Endothelial cell of umbilical vein (primary cell): Measurements from ENCODE around the gene AKAP8L.

Source experiments
- EZH2 ChIP-seq: IDR thresholded peaks from 2 replicates; pipeline ENCODE4 v1.6.1; 2012; ENCODE audit warnings: borderline replicate concordance, low read depth, mild to moderate bottlenecking, moderate library complexity, low read length, inconsistent platforms; ENCODE audit not compliant: severe bottlenecking
- FOS ChIP-seq: IDR thresholded peaks from 2 replicates; pipeline ENCODE4 v1.6.1; 2011; ENCODE audit warnings: mild to moderate bottlenecking, low read length, moderate library complexity, borderline replicate concordance; ENCODE audit not compliant: insufficient read depth
- GATA2 ChIP-seq: IDR thresholded peaks from 2 replicates; pipeline ENCODE4 v1.7.0; 2011; ENCODE audit warnings: low read depth, mild to moderate bottlenecking, moderate library complexity, mixed read lengths, low read length; ENCODE audit not compliant: insufficient read length, insufficient read depth
- JUN ChIP-seq: IDR thresholded peaks from 2 replicates; pipeline ENCODE4 v1.6.1; 2011; ENCODE audit warnings: borderline replicate concordance, low read depth; ENCODE audit not compliant: insufficient read length, insufficient read depth
- MYC ChIP-seq: IDR thresholded peaks from one replicate; pipeline ENCODE4 v1.6.1; 2011; ENCODE audit warnings: mild to moderate bottlenecking, low read depth, low read length
- POLR2A ChIP-seq: IDR thresholded peaks from 2 replicates; pipeline ENCODE4 v1.6.1; 2012; ENCODE audit warnings: low read depth, mild to moderate bottlenecking, control low read depth, low read length
- POLR2AphosphoS5 ChIP-seq: IDR thresholded peaks from 2 replicates; pipeline ENCODE4 v1.6.1; 2012; ENCODE audit warnings: low read depth, mild to moderate bottlenecking, control low read depth, low read length, moderate library complexity; ENCODE audit not compliant: insufficient read depth
- TF ChIP-seq, protein P1 (sequence below), 2 donors: IDR thresholded peaks; 1 replicate in 1 of 2; 2 replicates in 1 of 2; pipeline ENCODE4 v1.5.1; 2011; ENCODE audit warnings: low read length in 2 of 2, mild to moderate bottlenecking in 2 of 2, moderate library complexity in 2 of 2, control low read depth in 1 of 2, inconsistent platforms in 1 of 2, low read depth in 1 of 2; ENCODE audit not compliant: insufficient read depth in 1 of 2; ENCODE audit errors: extremely low read depth in 1 of 2
- TF ChIP-seq, protein P2 (sequence below): IDR thresholded peaks from 2 replicates; pipeline ENCODE4 v1.6.1; 2011; ENCODE audit not compliant: insufficient read depth, insufficient read length

DNA sequence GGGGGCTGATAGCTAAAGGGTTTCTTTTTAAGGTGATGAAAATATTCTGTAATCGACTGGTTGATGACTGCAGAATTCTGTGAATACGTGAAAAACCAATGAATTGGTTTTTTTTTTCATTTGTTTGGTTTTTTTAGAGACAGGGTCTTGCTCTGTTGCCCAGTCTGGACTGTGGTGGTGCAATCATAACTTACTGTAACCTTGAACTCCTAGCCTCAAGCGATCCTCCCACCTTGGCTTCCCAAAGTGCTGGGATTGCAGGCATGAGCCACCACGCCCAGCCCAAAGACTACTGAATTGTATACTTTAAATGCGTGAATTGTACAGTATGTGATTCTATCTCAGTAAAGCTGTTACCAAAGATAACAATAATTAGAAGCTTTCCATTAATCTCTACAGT lies 24.4 kb downstream of the AKAP8L start:
- TF ChIP-seq MYC: no peak
- no peak for TF ChIP-seq EZH2
- no peak for TF ChIP-seq FOS
- TF ChIP-seq, protein P1, sequence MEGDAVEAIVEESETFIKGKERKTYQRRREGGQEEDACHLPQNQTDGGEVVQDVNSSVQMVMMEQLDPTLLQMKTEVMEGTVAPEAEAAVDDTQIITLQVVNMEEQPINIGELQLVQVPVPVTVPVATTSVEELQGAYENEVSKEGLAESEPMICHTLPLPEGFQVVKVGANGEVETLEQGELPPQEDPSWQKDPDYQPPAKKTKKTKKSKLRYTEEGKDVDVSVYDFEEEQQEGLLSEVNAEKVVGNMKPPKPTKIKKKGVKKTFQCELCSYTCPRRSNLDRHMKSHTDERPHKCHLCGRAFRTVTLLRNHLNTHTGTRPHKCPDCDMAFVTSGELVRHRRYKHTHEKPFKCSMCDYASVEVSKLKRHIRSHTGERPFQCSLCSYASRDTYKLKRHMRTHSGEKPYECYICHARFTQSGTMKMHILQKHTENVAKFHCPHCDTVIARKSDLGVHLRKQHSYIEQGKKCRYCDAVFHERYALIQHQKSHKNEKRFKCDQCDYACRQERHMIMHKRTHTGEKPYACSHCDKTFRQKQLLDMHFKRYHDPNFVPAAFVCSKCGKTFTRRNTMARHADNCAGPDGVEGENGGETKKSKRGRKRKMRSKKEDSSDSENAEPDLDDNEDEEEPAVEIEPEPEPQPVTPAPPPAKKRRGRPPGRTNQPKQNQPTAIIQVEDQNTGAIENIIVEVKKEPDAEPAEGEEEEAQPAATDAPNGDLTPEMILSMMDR (IDR thresholded peaks at IDR 0.05; ENCODE audit: extremely low read depth in 1 of 2, insufficient read depth in 1 of 2, low read depth in 1 of 2, low read length in 2 of 2): no peak
- TF ChIP-seq POLR2AphosphoS5: no peak
- TF ChIP-seq POLR2A: no peak
- no peak for TF ChIP-seq GATA2
- TF ChIP-seq, protein P2, sequence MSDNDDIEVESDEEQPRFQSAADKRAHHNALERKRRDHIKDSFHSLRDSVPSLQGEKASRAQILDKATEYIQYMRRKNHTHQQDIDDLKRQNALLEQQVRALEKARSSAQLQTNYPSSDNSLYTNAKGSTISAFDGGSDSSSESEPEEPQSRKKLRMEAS: no peak
- TF ChIP-seq JUN: no peak
